ENCODE measurements around the gene BUB1B. TPM values are rescaled to one million over a fixed set of nuclear protein-coding genes. Genes with fewer than 3 reads are reported as not detected.
"Not testable (repeated sequence)": the region's sequence is repeated elsewhere in the genome, so short reads cannot be mapped to it uniquely, and the experiment has no call there.

BUB1B gene
- total and polyA plus RNA-seq, 9 of the 15 experiments (the other 6 are each of a cell fraction or from before 2014, with no cell fraction given) = 28.7 to 113 (median 82.2) TPM

DNA sequence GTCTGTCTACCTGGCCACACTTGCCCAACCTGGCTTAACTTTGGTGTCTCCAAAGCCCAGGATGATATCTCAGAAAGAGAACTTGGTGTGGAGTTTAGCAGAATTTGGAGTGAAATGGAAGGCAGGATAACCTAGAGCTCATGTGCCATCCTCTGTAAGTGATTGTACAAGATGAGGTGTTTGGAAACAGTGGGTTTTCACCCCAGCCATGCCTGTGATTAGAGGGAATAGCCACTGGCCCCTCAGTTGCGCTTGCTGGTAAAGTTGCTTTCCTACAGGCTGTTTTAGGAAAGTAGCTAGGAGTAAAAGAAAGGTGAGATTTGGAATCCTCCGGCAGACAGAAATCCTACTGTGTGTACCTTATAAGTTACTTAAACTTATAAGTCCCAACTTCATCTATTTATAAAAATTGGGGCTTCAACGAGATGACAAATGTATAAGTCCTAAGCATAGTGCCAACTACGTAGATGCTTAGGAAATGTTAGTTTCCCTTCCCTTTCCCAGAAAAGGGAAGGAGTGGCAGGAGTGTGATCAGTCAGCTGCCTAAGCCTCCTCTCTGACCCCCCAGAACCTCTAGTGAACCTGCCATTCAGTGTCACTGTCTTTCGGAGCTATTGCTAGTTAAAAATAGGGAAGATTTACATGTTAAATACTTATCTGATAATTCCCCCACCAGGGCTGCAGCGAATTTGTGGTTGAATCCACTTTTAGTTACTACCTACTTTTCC, 38.8 kb upstream of the BUB1B start (continued):
- no peak for TF ChIP-seq NRF1 (conservative IDR thresholded peaks at IDR 0.05 in 1 of 2, IDR thresholded peaks at IDR 0.05 in 1 of 2)
- no peak for TF ChIP-seq PHB (CRISPR knock-in tag; IDR thresholded peaks at IDR 0.05)

DNA sequence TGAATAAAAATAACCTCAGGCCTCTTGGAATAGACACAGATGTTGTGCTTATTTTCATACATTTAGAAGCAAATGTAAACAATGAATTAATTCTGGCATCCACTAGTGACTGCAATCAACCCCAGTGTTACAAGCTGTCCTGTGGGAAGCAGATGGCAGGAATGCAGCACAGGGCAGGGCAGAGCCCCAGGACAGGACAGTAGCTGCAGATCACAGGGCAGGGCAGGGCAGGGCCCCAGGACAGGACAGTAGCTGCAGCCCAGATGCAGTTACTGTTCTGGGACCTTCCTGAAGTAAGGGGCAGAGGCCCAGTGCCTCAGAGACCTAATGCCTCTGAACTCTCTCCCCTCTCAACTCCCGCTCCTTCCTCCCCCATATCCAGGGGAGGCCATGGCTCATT, 37.9 kb upstream of the BUB1B start:
- H4K20me1 ChIP-seq (replicated peaks; ENCODE audit: control insufficient read depth, insufficient read depth, low read length); BruUV-seq (replicated peaks); H3K36me3 ChIP-seq (ENCODE audit: control insufficient read depth, insufficient read depth, low read length); FAIRE-seq; H3K4me2 ChIP-seq (ENCODE audit: insufficient read depth, low read length); H3K4me1 ChIP-seq (replicated peaks in 1 of 2; ENCODE audit: control insufficient read depth in 2 of 2, insufficient read depth in 2 of 2, low read length in 2 of 2); H3K9ac ChIP-seq (ENCODE audit: insufficient read depth in 1 of 2, low read depth in 2 of 2, low read length in 2 of 2); H2AFZ ChIP-seq (ENCODE audit: low read depth, low read length); H3K79me2 ChIP-seq (ENCODE audit: control insufficient read depth, insufficient read depth, low read length); H3K9me3 ChIP-seq (replicated peaks; ENCODE audit: control insufficient read depth, insufficient read depth, low read depth, low read length); intact Hi-C loops (cut with micrococcal nuclease); H3K27me3 ChIP-seq (ENCODE audit: control insufficient read depth in 2 of 2, insufficient read depth in 2 of 2, low read length in 2 of 2); H3K4me3 ChIP-seq; H3K27ac ChIP-seq (ENCODE audit: extremely low read depth, low read depth, low read length); CTCF ChIA-PET (ENCODE audit: low intra/inter-chr PET ratio); in situ Hi-C loops (cut with MboI); DNase-seq (ENCODE audit: extremely low read depth in 1 of 4, low spot score in 3 of 4); H3K9me1 ChIP-seq (ENCODE audit: control insufficient read depth, insufficient read depth, low read length): not testable (repeated sequence)
- POLR2A ChIA-PET = interaction anchor here (1.0 kb wide), 1 partner anchor 26 kb away, joined by 4 read pairs; no protein-coding TSS in a partner anchor
- peak; percentile 25; the same call in 2 of the 3 replicates for ATAC-seq
- WGBS (ENCODE audit: insufficient coverage, low coverage, missing lambda C conversion rate) = 67% methylated on average over 1 of the region's 1 CpG

DNA sequence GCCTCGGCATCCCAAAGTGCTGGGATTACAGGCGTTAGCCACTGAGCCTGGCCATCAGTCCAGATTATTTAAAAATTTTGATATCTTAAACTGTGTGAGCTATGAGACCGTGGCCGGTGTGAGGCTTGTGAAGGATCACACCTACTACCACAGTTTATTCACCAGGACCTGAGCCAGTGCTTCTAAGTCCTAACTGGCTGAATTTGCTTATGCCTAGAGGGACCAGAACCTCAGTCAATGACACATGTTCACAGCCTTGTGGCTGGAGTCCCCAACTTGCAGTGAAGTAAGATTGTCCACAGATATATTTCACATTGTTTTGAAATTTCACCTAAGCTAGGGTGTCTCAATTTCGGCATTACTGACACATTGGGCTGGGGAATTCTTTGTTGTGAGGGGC, 37.0 kb upstream of the BUB1B start:
- POLR2A ChIA-PET = interaction anchor here (0.5 kb wide), 1 partner anchor 306 kb away, joined by 3 read pairs; no protein-coding TSS in a partner anchor

GRCh38 chr15:40124333-40124732, 36.5 kb upstream of the BUB1B start:
- H3K36me3 ChIP-seq (ENCODE audit: control insufficient read depth, insufficient read depth, low read length); BruUV-seq (replicated peaks); H3K4me1 ChIP-seq (replicated peaks in 1 of 2; ENCODE audit: control insufficient read depth in 2 of 2, insufficient read depth in 2 of 2, low read length in 2 of 2); FAIRE-seq; CTCF ChIA-PET (ENCODE audit: low intra/inter-chr PET ratio); H2AFZ ChIP-seq (ENCODE audit: low read depth, low read length); H4K20me1 ChIP-seq (replicated peaks; ENCODE audit: control insufficient read depth, insufficient read depth, low read length); in situ Hi-C loops (cut with MboI); H3K4me3 ChIP-seq; H3K4me2 ChIP-seq (ENCODE audit: insufficient read depth, low read length); DNase-seq (ENCODE audit: extremely low read depth in 1 of 4, low spot score in 3 of 4); H3K9ac ChIP-seq (ENCODE audit: insufficient read depth in 1 of 2, low read depth in 2 of 2, low read length in 2 of 2); H3K9me1 ChIP-seq (ENCODE audit: control insufficient read depth, insufficient read depth, low read length); H3K9me3 ChIP-seq (replicated peaks; ENCODE audit: control insufficient read depth, insufficient read depth, low read depth, low read length); ATAC-seq; intact Hi-C loops (cut with micrococcal nuclease); H3K27ac ChIP-seq (ENCODE audit: extremely low read depth, low read depth, low read length); H3K79me2 ChIP-seq (ENCODE audit: control insufficient read depth, insufficient read depth, low read length): not testable (repeated sequence)
- WGBS (ENCODE audit: insufficient coverage, low coverage, missing lambda C conversion rate) = 22% methylated on average over 3 of the region's 3 CpGs
- H3K27me3 ChIP-seq (ENCODE audit: control insufficient read depth in 2 of 2, insufficient read depth in 2 of 2, low read length in 2 of 2) = peaks cover 0 to 16% of the 10 kb centered on the region in 2 experiments; a peak in 4 of 5 replicates
- POLR2A ChIA-PET = interaction anchor here (0.5 kb wide), 1 partner anchor 306 kb away, joined by 3 read pairs; no protein-coding TSS in a partner anchor

More for the DNA sequence above, 37.0 kb upstream of the BUB1B start:
- H2AFZ ChIP-seq (ENCODE audit: low read depth, low read length); H4K20me1 ChIP-seq (replicated peaks; ENCODE audit: control insufficient read depth, insufficient read depth, low read length); H3K9ac ChIP-seq (ENCODE audit: insufficient read depth in 1 of 2, low read depth in 2 of 2, low read length in 2 of 2); intact Hi-C loops (cut with micrococcal nuclease); in situ Hi-C loops (cut with MboI); H3K4me2 ChIP-seq (ENCODE audit: insufficient read depth, low read length); H3K36me3 ChIP-seq (ENCODE audit: control insufficient read depth, insufficient read depth, low read length); H3K27ac ChIP-seq (ENCODE audit: extremely low read depth, low read depth, low read length); H3K4me3 ChIP-seq; H3K4me1 ChIP-seq (replicated peaks in 1 of 2; ENCODE audit: control insufficient read depth in 2 of 2, insufficient read depth in 2 of 2, low read length in 2 of 2); DNase-seq (ENCODE audit: extremely low read depth in 1 of 4, low spot score in 3 of 4); CTCF ChIA-PET (ENCODE audit: low intra/inter-chr PET ratio); ATAC-seq; BruUV-seq (replicated peaks); H3K9me3 ChIP-seq (replicated peaks; ENCODE audit: control insufficient read depth, insufficient read depth, low read depth, low read length); H3K79me2 ChIP-seq (ENCODE audit: control insufficient read depth, insufficient read depth, low read length); H3K9me1 ChIP-seq (ENCODE audit: control insufficient read depth, insufficient read depth, low read length): not testable (repeated sequence)
- H3K27me3 ChIP-seq (ENCODE audit: control insufficient read depth in 2 of 2, insufficient read depth in 2 of 2, low read length in 2 of 2) = peaks cover 0 to 13% of the 10 kb centered on the region in 2 experiments; a peak in 4 of 5 replicates
- FAIRE-seq = peak; percentile 46
- 28% methylated on average over 5 of the region's 5 CpGs for WGBS (ENCODE audit: insufficient coverage, low coverage, missing lambda C conversion rate)

All from K562 (cell line).